ENCODE measurements around the gene CD226.
"Not testable (repeated sequence)": the region's sequence is repeated elsewhere in the genome, so short reads cannot be mapped to it uniquely, and the experiment has no call there.

CD226 gene

DNA sequence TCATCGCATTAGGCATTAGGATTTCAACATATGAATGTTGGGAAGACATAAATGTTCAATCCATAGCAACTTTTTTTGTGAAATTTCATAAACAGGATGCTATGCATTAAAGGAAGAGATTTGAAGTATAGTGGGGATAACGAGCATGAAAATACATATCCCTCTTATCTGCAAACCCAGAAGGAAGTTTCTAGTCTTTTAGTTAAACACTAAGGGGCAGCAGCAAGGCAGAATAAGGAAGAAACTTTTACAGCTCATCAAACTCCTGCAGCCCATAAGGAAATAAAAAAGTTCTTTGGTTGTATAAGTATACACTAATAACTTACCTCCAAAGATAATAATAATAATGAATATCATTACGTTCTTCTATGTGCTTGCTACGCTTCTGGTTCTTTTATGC is 81.5 kb downstream of the CD226 start (continued):
- TF ChIP-seq, protein P1, sequence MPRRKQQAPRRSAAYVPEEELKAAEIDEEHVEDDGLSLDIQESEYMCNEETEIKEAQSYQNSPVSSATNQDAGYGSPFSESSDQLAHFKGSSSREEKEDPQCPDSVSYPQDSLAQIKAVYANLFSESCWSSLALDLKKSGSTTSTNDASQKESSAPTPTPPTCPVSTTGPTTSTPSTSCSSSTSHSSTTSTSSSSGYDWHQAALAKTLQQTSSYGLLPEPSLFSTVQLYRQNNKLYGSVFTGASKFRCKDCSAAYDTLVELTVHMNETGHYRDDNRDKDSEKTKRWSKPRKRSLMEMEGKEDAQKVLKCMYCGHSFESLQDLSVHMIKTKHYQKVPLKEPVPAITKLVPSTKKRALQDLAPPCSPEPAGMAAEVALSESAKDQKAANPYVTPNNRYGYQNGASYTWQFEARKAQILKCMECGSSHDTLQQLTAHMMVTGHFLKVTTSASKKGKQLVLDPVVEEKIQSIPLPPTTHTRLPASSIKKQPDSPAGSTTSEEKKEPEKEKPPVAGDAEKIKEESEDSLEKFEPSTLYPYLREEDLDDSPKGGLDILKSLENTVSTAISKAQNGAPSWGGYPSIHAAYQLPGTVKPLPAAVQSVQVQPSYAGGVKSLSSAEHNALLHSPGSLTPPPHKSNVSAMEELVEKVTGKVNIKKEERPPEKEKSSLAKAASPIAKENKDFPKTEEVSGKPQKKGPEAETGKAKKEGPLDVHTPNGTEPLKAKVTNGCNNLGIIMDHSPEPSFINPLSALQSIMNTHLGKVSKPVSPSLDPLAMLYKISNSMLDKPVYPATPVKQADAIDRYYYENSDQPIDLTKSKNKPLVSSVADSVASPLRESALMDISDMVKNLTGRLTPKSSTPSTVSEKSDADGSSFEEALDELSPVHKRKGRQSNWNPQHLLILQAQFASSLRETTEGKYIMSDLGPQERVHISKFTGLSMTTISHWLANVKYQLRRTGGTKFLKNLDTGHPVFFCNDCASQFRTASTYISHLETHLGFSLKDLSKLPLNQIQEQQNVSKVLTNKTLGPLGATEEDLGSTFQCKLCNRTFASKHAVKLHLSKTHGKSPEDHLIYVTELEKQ (tag by site-specific recombination; IDR thresholded peaks at IDR 0.05; ENCODE audit: borderline replicate concordance), result no peak
- no peak for TF ChIP-seq SCRT2 (tag by site-specific recombination; IDR thresholded peaks at IDR 0.05)
- no peak for TF ChIP-seq ZNF155 (tag by site-specific recombination; IDR thresholded peaks at IDR 0.05)
- no peak for TF ChIP-seq ZNF132 (tag by site-specific recombination; IDR thresholded peaks at IDR 0.05; ENCODE audit: borderline replicate concordance)
- TF ChIP-seq, protein P2, sequence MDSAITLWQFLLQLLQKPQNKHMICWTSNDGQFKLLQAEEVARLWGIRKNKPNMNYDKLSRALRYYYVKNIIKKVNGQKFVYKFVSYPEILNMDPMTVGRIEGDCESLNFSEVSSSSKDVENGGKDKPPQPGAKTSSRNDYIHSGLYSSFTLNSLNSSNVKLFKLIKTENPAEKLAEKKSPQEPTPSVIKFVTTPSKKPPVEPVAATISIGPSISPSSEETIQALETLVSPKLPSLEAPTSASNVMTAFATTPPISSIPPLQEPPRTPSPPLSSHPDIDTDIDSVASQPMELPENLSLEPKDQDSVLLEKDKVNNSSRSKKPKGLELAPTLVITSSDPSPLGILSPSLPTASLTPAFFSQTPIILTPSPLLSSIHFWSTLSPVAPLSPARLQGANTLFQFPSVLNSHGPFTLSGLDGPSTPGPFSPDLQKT (IDR thresholded peaks at IDR 0.05; ENCODE audit: borderline replicate concordance, low read depth, low read length), result no peak
- no peak for TF ChIP-seq ZNF423 (tag by site-specific recombination; IDR thresholded peaks at IDR 0.05)
- TF ChIP-seq IKZF3 (tag by site-specific recombination; IDR thresholded peaks at IDR 0.05), result no peak

- ChIA-PET POLR2A (no interaction called here), CTCF (no interaction called here)
- no peaks in the 10 kb centered on the region for H3K9me3 ChIP-seq (ENCODE audit: control insufficient read depth, insufficient read depth, low read depth, low read length)
- no peaks in the 10 kb centered on the region for H3K36me3 ChIP-seq (ENCODE audit: control insufficient read depth in 2 of 2, insufficient read depth in 1 of 2, low read length in 2 of 2)
- no peak overlapping the region for H3K27ac ChIP-seq (ENCODE audit: extremely low read depth, low read depth, low read length)
- H3K4me1 ChIP-seq (ENCODE audit: control insufficient read depth, insufficient read depth, low read length), result no peaks in the 10 kb centered on the region
- no peak for TF ChIP-seq ZNF146 (tag by site-specific recombination; IDR thresholded peaks at IDR 0.05)
- no peak for TF ChIP-seq ZNF394 (tag by site-specific recombination; IDR thresholded peaks at IDR 0.05; ENCODE audit: borderline replicate concordance)
- no peak for TF ChIP-seq ZNF670 (tag by site-specific recombination; IDR thresholded peaks at IDR 0.05; ENCODE audit: low read depth)
- TF ChIP-seq ZNF214 (tag by site-specific recombination; IDR thresholded peaks at IDR 0.05; ENCODE audit: borderline replicate concordance), result no peak
- TF ChIP-seq ZNF843 (tag by site-specific recombination; IDR thresholded peaks at IDR 0.05), result no peak
- no peak for TF ChIP-seq ZBTB26 (tag by site-specific recombination; optimal IDR thresholded peaks at IDR 0.05)
- TF ChIP-seq ZNF23 (tag by site-specific recombination; IDR thresholded peaks at IDR 0.05; ENCODE audit: borderline replicate concordance), result no peak
- TF ChIP-seq BCL11B (tag by site-specific recombination; IDR thresholded peaks at IDR 0.05; ENCODE audit: low read depth), result no peak
- TF ChIP-seq ZFP3 (tag by site-specific recombination; IDR thresholded peaks at IDR 0.05; ENCODE audit: low read depth), result no peak
- TF ChIP-seq ZNF132 (tag by site-specific recombination; IDR thresholded peaks at IDR 0.05; ENCODE audit: borderline replicate concordance), result no peak
- no peak for TF ChIP-seq RBAK (tag by site-specific recombination; IDR thresholded peaks at IDR 0.05)
- no peak for TF ChIP-seq ZNF473 (tag by site-specific recombination; IDR thresholded peaks at IDR 0.05)
- no peak for TF ChIP-seq KLF16 (tag by site-specific recombination; IDR thresholded peaks at IDR 0.05)
- TF ChIP-seq ZNF677 (tag by site-specific recombination; IDR thresholded peaks at IDR 0.05), result no peak
- TF ChIP-seq ZNF302 (tag by site-specific recombination; IDR thresholded peaks at IDR 0.05; ENCODE audit: low read depth), result no peak
- TF ChIP-seq PRDM1 (tag by site-specific recombination; IDR thresholded peaks at IDR 0.05), result no peak
- H3K4me3 ChIP-seq (ENCODE audit: low read depth, low read length), result no peak overlapping the region
These were observed 81.9 kb downstream of the CD226 start for GRCh38 chr18:69865776-69866175.

DNA sequence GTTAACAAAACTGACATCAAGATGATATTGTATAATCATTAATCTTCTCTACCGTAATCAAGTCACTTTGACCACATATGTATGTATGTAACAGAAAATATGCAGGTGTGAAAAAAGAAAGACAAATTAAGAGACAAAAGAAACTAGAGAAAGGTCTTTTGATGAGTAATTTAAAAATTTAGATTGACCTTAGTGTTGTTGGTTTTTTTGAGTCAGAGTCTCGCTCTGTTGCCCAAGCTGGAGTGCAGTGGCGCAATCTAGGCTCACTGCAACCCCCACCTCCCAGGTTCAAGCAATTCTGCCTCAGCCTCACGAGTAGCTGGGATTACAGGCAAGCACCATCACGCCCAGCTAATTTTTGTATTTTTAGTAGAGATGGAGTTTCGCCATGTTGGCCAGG is 82.9 kb downstream of the CD226 start:
- H3K9me3 ChIP-seq (ENCODE audit: control insufficient read depth, insufficient read depth, low read depth, low read length); POLR2A ChIA-PET; H3K4me3 ChIP-seq (ENCODE audit: low read depth, low read length); H3K36me3 ChIP-seq (ENCODE audit: control insufficient read depth in 2 of 2, insufficient read depth in 1 of 2, low read length in 2 of 2); H3K27ac ChIP-seq (ENCODE audit: extremely low read depth, low read depth, low read length); CTCF ChIA-PET; H3K4me1 ChIP-seq (ENCODE audit: control insufficient read depth, insufficient read depth, low read length): not testable (repeated sequence)

All from HEK293 (cell line).